Suprapubic skin (tissue), 3 donors: Measurements from ENCODE around the gene PPA1.

Experiments
- CTCF ChIP-seq, 2 donors: fragments of 200-600 bp in 1 of 2; fragments of 450-650 bp in 1 of 2; sonication (generic) in 1 of 2; IDR thresholded peaks; one replicate each; pipeline ENCODE4 v1.5.1; 2016 to 2019; ENCODE audit warnings: antibody characterized with exemption in 2 of 2, mild to moderate bottlenecking in 1 of 2, moderate library complexity in 1 of 2
- POLR2A ChIP-seq, 2 donors: fragments of 450-650 bp; IDR thresholded peaks; one replicate each; pipeline ENCODE4 v1.6.1; 2017; ENCODE audit warnings: antibody characterized with exemption in 2 of 2, mild to moderate bottlenecking in 2 of 2, moderate library complexity in 2 of 2

- TF ChIP-seq CTCF (IDR thresholded peaks at IDR 0.05) (no peak), POLR2A (IDR thresholded peaks at IDR 0.05) (no peak)
Measured at GRCh38 chr10:70265032-70265689, 31.9 kb upstream of the PPA1 start.
